Activated CD4-positive, alpha-beta T cell treated with anti-CD3 and anti-CD28 coated beads for 1 hour (primary cell): ENCODE results near the gene IFNGR2.
A peak's percentile ranks its signal among the peaks of the same experiment; 100 is the strongest.
"Not testable (repeated sequence)": the region's sequence is repeated elsewhere in the genome, so short reads cannot be mapped to it uniquely, and the experiment has no call there.

Experiments used
- DNase-seq: peaks from one replicate; pipeline ENCODE4 v3.0.0-alpha.2; 2020

IFNGR2 gene, protein sequence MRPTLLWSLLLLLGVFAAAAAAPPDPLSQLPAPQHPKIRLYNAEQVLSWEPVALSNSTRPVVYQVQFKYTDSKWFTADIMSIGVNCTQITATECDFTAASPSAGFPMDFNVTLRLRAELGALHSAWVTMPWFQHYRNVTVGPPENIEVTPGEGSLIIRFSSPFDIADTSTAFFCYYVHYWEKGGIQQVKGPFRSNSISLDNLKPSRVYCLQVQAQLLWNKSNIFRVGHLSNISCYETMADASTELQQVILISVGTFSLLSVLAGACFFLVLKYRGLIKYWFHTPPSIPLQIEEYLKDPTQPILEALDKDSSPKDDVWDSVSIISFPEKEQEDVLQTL

DNA sequence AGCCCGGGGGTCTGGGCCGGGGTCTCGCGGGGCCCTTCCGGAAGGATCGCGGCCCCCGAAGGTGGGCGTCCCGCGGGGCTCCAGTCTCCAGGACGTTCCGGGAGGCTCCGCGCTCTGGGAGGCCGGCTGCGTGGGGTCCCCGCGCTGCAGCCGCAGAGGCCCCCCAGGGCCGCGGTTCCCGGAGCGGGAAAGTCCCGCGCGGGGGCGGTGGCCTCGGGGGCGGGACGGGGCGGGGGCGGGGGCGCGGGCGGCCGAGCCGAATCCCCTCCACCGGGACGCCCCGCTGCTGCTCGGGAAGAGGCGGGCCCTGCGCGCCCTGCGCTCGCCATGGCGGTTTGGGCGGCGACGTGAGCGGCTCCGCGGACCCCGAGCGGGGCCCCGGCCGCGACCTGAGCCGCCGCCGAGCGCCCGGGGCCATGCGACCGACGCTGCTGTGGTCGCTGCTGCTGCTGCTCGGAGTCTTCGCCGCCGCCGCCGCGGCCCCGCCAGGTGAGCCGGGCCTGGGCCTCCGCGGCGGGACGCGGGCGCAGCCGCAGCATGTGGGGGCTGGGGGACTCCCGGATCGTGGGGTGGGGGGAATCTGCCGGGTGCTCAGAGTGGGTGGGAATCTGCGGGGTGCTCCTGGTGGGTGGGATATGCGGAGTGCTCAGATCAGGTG lies at the start of gene IFNGR2:
Gene IFNGR2 (plus strand): TSS at position 286 of the 658 bp plus-strand sequence. CDS start 131 bp downstream, at position 417.
- DNase-seq, result peak; percentile 39

DNA sequence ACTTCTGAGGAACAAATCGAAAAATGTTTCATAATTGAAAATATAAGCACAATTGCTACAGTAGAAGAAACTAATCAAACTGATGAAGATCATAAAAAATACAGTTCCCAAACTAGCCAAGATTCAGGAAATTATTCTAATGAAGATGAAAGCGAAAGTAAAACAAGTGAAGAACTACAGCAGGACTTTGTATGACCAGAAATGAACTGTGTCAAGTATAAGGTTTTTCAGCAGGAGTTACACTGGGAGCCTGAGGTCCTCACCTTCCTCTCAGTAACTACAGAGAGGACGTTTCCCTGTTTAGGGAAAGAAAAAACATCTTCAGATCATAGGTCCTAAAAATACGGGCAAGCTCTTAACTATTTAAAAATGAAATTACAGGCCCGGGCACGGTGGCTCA lies 47.9 kb upstream of the IFNGR2 start:
- no peak for DNase-seq

DNA sequence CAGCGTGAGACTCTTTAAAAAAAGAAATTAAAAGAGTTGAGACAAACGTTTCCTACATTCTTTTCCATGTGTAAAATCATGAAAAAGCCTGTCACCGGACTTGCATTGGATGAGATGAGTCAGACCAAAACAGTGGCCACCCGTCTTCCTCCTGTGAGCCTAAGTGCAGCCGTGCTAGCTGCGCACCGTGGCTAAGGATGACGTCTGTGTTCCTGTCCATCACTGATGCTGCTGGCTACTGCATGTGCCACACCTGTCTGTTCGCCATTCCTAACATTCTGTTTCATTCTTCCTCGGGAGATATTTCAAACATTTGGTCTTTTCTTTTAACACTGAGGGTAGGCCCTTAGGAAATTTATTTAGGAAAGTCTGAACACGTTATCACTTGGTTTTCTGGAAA lies 47.2 kb upstream of the IFNGR2 start:
- DNase-seq, result no peak

DNA sequence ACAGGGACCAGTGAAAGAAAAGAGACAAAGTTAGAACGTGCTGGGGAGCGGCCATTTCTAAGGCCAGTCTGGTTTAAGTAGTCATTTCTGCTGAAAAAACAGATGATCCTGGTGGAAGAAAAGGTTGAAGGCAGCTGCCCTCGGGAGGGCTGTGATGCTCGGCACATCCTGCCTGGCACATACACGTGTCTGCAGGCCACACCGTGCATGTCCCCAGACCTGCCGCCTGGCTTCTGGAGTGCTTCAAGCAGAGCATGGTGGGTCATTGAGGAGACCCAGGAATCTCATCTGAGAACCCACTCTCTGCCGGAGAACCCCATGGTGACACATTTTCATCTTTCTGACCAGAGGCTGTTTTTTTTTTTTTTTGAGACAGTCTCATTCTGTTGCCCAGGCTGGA lies 46.0 kb upstream of the IFNGR2 start:
- DNase-seq, result no peak

DNA sequence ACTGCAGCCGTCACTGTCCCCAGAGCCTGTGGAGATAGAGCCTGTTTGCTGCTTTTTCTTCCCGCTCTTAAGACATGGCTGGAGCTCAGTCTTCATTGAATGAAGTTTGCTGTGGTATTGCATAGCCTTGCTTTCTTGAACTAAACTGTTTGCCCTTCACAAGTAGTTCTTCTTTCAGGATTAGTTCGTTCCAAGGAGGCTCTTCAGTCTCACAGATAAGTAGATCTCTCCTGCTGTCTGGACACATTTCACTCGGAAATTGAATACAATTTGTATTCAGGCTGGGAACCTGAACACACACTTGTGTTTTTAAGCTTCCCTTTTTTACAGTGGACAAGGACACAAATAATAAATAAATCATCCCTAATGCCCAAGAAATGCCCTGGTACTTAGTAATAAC lies 43.8 kb upstream of the IFNGR2 start:
- DNase-seq, result no peak

DNA sequence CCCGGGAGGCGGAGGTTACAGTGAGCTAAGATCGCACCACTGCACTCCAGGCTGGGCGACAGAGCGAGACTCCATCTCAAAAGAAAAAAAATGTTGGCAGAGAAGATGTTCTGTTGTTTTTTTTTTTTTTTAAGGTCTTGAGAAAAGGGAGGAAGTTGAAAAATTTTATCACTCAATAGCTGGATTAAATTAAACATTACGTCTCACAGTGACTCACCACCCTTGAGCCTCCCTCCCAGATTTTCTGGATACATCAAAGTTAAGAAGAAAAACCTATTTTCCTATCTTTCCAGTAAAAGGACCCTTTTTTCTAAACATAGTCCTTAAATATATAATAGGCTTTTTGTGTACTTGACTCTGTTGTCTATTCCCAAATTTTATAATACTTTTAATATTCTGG lies 42.9 kb upstream of the IFNGR2 start:
- DNase-seq, result no peak

DNA sequence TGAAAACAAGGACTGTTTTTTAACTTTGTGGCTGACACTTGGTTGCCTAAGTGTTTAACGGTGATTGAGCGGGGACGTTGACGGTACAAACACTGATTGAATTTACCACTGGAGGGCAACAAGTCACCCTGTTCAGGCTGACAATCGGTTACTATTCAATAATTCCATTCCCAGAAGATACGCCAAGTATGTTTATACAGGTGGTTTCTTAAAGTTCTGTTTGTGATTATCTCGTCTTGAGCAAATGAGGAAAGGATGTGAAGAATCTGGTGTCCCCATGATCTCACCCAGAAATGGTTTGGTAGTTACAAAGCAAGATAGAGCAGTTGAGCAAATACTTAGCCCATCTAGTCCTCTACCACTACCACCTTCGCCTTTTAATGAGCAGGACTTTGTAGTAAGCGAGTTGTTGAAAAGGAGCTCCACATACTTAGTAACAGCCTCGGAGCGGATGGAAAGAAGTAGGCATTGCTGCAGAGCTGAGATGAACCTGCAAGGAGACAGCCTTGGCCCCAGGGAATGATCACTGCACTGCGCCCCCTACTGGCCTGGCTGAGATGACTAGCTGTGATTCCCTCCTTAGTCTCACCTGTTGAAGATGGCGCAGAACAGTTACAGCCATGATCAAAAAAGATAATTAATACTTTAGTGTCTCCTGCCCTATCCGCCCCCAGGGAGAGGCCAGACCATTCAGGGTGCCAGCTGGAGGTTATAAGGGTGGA lies 42.2 kb upstream of the IFNGR2 start:
- DNase-seq, result peak; percentile 79

DNA sequence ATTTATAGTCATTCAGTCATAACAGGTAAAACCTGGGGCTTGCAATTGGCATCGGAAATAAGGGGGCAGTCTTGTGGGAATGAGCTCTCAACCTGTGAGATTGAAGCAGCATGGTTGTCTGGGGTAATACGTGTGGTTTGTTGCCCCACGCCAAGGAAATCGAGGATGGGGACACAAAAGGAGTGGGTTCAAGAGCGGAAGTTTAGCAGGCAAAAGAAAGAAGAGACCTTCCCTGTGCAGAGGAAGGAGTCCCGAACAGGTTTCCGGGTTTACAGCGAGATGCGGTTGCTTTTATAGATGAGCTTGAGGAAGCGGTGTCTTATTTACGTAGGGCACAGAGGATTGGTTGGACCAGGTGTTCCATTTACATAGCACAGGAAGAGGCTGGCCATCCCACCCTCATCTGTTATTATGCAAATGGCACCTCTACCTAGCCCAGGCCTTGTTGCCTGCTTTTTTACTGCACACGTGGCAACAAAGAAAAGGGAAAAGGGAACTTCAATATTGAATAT lies 41.1 kb upstream of the IFNGR2 start:
- peak; percentile 53 for DNase-seq

DNA sequence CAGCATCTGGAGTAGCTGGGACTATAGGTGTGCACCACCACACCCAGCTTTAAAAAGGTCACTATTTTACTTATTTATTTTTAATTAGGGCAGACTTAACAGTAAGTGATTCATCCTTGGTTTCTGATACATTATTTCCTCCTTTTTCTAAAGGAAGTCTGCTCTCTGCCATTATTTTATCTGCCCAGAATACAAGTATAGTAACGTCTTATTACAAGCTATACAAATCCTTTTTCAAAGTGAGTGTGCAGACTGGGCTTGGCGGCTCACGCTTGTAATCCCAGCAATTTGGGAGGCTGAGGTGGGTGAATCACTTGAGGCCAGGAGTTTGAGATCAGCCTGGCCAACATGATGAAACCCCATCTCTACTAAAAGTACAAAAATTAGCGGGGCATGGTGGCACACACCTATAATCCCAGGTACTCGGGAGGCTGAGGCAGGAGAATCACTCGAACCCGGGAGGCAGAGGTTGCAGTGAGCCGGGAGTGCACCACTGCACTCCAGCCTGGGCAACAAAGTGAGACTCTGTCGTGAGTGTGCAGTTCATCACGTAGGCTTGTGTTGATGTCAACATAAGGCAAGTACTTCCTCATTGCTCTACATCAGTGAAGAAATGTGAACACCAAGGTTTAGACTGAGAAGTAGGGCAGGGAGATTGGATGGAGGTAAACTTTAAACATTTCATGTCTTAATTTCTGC lies 39.2 kb upstream of the IFNGR2 start:
- not testable (repeated sequence) for DNase-seq

DNA sequence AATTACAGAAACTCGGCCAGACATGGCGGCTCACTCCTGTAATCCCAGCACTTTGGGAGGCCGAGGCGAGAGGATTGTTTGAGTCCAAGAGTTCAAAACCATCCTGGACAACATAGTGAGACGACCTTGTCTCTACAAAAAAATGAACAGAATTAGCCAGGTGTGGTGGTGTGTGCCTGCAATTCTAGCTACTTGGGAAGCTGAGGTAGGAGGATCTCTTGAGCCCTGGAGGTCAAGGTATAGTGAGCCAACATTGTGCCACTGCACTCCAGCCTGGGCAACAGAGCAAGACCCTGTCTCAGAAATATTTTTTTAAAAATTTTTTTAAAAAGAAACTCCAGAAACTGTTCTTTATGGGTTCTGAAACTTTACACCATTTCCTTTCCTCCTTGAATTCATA lies 38.4 kb upstream of the IFNGR2 start:
- DNase-seq, result no peak

DNA sequence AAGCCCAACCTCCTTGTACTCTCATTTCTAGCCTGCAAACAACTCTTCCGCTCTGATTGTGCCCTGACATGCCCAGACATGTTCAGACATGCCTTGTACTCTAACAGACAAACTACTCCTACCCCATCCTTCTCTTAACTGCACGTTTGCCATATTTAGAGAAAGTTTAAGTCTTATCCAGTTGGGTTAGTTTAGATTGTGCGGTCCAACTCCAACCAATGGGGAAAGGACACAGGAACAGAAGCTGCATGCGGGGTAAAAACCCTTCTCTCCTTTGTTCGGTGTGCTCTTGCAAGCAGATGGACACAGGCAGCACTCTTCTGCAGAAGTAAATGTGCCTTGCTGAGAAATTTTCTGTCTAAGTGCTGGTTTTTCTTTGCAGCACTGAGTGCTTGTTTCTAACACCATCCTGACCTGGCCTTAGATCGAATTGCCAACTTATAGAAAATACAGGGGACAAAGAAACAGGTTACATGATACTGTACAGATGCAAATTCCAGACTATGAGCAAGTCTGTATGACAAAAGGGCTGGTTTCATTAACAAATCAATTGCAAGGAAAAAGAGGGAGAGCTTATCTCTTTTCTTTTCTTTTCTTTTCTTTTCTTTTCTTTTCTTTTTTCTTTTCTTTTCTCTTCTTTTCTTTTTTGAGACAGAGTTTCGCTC lies 35.8 kb upstream of the IFNGR2 start:
- DNase-seq, result no peak

DNA sequence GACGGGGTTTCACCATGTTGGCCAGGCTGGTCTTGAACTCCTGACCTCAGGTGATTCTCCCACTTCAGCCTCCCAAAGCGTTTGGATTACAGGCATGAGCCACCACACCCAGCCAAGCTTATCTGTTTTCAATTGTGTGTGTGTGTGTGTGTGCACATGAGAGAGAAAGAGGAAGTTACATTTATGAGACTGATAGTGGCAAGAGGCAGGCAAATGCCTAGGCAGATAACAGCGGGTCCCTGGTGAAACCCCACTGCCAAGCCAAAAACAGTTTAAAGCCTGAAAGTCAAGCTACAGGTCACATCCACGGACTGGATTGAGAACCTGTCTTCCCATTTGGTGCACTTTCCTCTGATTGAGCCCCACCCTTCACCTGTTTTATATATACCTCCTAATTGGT lies 35.1 kb upstream of the IFNGR2 start:
- DNase-seq, result no peak

DNA sequence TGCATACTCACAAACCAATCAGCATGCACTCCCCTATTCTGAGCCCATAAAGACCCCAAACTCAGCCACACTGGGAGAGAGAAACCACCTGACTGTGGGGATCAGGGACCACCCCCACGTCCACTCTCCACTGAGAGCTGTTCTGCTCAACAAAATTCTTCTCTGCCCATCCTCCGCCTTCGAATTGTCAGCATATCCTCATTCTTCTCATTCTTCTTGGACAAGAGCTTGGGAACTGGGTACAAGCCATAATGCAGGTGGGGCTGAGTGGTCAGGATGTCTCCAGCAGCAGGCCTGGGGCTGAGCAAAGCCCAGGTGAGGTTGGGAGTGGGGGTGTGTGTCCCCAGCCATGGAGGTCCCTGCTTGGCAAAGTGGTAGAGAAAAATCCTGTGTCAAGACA lies 34.6 kb upstream of the IFNGR2 start:
- no peak for DNase-seq

DNA sequence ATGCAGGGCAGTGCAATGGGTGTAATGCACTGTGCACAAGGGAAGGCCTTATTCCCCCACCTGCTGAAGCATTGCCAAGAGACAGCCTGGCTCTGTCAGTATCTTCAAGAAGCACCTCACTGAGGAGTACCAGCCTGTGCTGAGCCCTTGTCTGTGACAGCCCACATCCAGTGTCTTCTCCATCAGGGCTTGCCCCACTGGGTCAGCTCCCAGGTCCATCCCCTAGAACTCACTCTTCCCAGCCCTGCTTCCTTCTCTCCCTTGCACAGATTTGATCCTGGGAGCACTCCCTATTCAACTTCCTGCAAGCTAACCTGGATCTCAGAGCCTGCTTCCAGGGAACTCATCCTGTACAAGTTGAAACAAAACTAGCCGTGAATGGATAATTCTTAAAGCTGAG lies 33.6 kb upstream of the IFNGR2 start:
- DNase-seq, result no peak

DNA sequence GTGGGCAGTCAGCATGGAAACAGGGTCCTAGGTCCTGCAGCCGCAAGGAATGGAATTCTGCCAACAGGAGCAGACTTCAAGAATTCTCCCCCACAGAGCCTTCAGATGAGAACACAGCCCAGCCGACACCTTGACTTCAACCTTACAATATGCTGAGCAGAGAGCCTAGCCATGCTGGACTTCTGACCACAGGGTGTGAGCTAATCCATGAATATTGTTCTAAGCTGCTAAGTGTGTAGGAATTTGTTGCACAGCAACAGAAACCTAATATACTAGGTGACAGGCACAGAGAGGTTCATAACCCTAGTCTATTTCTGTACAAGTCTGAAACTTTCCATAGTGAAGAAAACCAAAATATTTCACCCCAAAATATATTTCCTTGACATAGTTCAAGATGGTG lies 32.9 kb upstream of the IFNGR2 start:
- DNase-seq, result no peak

DNA sequence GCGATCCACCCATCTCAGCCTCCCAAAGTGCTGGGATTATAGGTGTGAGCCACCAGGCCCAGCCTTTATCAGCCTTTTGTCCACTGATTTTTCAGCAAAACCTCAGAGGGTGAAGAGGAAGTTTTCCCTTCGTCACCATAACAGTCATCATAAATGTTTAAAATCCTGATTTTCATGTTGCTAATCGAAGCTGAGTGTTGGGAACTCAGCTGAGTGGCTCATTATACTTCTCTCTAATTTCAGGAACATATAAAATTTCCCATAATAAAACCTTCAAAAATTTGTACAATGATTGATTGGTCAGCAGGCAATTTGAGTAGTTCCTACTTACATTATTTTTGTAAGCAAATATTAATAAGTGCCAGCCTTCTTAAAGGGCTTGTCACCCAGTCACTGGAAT lies 31.8 kb upstream of the IFNGR2 start:
- DNase-seq, result no peak

DNA sequence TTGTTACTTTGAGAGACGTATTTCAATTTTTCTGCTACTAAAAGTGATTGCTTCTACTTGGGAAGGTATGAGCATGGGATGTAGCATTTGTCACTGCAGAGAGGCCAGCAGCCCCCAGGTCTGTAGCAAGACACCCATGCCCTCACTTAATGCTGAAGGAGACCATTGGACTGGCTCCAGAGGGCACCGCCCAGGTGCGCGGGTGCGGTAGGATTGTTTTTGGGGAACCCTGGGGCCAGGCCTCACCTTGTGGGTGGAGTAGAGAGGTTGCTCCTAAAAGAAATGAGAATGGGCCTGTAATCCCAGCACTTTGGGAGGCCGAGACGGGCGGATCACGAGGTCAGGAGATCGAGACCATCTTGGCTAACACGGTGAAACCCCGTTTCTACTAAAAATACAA lies 30.6 kb upstream of the IFNGR2 start:
- DNase-seq, result no peak

DNA sequence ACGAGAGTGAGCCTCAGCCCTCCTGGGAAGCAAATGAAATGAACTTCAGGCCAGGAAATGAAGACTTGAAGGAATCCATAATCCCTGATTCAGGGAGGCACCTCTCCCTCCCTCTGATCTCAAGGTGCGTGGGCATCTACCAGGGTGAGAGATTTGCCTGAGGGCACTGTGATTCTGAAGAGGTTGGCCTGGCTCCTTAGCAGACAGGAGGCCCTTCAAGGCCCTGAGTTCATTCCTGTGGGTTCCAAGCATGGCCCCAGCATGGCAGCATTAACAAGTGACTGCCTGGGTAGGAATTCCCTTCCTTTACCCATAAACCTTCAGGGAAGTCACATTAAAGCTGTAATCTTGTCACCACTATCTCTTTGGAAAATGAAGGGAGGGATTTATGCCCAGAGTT lies 29.8 kb upstream of the IFNGR2 start:
- no peak for DNase-seq

DNA sequence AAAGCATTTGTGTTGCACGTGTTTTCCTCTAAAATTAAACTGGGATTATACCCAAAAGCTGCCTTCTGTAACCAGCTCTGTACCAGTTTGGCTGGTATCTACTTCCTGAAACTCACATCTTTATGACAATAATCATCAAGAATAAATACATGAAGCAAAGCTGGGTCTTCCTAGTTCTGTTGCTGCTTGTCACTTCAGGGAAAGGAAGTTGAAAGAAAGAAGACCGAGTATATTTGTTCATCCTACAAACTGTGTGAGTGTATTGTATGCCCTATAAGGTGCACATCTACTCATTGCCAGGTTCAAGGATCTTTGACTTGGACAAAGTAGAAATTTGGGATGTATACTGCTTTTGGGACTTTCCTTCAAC lies 29.1 kb upstream of the IFNGR2 start:
- no peak for DNase-seq

DNA sequence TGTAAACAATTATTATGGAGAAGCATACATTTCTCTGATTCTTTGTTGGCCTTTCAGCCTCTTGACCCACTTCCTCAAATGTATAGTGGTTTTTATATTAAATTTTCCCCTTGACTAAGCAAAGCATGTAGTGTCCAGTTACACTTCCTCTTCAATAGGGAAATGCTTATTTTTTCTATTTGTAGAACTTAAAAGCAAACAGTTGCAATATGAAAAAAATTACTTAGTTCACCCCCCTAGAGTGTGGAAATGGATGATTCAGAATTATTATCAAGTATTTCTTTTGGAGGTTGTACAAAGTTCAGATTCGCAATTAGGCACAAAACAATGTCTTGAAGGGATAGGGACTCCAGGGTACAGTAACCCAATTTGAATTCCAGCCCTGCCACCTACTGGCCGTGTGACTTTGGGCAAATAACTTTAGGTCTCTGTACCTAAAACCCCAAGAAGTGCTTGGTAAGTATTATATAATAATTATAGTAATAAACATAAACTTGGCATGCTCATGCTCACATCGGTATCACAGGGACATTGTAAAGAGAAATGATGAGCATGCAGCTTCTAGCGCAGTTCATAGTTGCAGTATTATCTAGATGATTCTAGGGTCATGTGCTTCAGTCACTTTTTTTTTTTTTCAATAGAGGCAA lies 28.6 kb upstream of the IFNGR2 start:
- DNase-seq, result peak; percentile 36

DNA sequence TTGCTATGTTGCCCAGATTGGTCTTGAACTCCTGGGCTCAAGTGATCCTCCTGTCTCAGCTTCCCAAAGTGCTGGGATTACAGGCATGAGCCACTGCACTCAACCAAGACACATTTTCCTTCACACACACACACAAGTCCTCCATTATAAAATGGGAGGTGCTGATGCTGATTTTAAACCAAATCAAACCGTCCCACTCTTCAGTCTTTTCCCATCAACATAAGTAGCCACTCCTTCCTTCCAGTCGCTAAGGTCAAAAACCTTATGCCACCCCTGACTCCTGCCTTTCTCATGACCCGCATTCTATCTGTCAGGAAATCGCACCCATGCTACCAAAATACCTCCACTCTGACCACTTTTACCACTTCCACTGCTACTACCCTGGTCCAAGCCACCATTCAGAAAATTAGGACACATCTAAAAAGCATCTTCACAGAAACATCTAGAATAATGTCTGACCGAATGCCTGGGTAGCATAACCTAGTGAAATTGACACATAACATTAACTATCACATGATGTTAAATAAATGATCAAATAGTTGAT lies 28.0 kb upstream of the IFNGR2 start:
- no peak for DNase-seq
